ENCODE measurements around the gene NLRP1.

DNA sequence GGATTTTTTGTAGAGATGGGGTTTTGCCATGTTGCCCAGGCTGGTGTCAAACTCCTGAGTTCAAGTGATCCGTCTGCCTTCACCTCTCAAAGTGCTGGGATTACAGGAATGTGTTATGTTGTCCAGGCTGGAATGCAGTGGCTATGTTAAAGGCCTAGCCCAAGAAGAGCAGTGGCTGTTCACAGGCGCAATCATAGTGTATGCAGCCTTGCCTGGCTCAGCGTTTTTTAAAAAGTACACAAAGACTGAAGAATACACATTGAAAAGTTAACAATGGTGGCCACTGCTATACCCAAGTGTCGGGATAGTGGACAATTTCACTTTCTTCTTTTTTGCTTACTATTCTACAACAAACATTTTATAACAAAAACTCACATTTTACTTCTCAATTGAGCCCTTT, 105.3 kb downstream of the NLRP1 start:
- TF ChIP-seq EZH2 (IDR thresholded peaks at IDR 0.05; ENCODE audit: borderline replicate concordance, low read depth, low read length, severe bottlenecking), result no peak
- TF ChIP-seq, protein P1, sequence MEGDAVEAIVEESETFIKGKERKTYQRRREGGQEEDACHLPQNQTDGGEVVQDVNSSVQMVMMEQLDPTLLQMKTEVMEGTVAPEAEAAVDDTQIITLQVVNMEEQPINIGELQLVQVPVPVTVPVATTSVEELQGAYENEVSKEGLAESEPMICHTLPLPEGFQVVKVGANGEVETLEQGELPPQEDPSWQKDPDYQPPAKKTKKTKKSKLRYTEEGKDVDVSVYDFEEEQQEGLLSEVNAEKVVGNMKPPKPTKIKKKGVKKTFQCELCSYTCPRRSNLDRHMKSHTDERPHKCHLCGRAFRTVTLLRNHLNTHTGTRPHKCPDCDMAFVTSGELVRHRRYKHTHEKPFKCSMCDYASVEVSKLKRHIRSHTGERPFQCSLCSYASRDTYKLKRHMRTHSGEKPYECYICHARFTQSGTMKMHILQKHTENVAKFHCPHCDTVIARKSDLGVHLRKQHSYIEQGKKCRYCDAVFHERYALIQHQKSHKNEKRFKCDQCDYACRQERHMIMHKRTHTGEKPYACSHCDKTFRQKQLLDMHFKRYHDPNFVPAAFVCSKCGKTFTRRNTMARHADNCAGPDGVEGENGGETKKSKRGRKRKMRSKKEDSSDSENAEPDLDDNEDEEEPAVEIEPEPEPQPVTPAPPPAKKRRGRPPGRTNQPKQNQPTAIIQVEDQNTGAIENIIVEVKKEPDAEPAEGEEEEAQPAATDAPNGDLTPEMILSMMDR (IDR thresholded peaks at IDR 0.05; ENCODE audit: borderline replicate concordance, extremely low read depth, low read length, poor library complexity, severe bottlenecking), result no peak

Measured in DND-41 (cell line).